Spleen (tissue), 11 donors: ENCODE measurements around the gene KCND3. TPM values are rescaled to one million over a fixed set of nuclear protein-coding genes. Genes with fewer than 3 reads are reported as not detected.

Source experiments
- DNase-seq: peaks from one replicate; pipeline ENCODE4 v3.0.0-alpha.2; 2020
- H3K27ac ChIP-seq, 8 donors: fragments of 200-600 bp; sonication (generic) in 7 of 8; 1 replicate in 4 of 8; 2 replicates in 4 of 8; pipeline versions ENCODE4 v1.5.0 to v1.8.0; 2016 to 2021; ENCODE audit warnings: inconsistent platforms in 4 of 8, mild to moderate bottlenecking in 4 of 8, moderate library complexity in 1 of 8
- H3K27me3 ChIP-seq, 7 donors: fragments of 200-600 bp; sonication (generic) in 6 of 7; replicated peaks in 1 of 7; 1 replicate in 4 of 7; 2 replicates in 3 of 7; pipeline versions ENCODE4 v1.5.0 to v1.8.0; 2016 to 2021; ENCODE audit warnings: inconsistent platforms in 3 of 7, mild to moderate bottlenecking in 1 of 7
- H3K36me3 ChIP-seq, 6 donors: fragments of 200-600 bp; sonication (generic) in 5 of 6; 1 replicate in 4 of 6; 2 replicates in 2 of 6; pipeline versions ENCODE4 v1.5.0 to v1.8.0; 2016 to 2021; ENCODE audit warnings: inconsistent platforms in 2 of 6
- H3K4me1 ChIP-seq, 6 donors: fragments of 200-600 bp; sonication (generic) in 5 of 6; 1 replicate in 3 of 6; 2 replicates in 3 of 6; pipeline versions ENCODE4 v1.5.0 to v1.8.0; 2016 to 2021; ENCODE audit warnings: inconsistent platforms in 3 of 6
- H3K4me3 ChIP-seq, 8 donors: fragments of 200-600 bp; sonication (generic) in 7 of 8; 1 replicate in 4 of 8; 2 replicates in 4 of 8; pipeline versions ENCODE4 v1.5.0 to v1.8.0; 2016 to 2021; ENCODE audit warnings: inconsistent platforms in 4 of 8, mild to moderate bottlenecking in 4 of 8, moderate library complexity in 2 of 8
- H3K9me3 ChIP-seq, 8 donors: fragments of 200-600 bp; sonication (generic) in 7 of 8; 1 replicate in 4 of 8; 2 replicates in 4 of 8; pipeline versions ENCODE4 v1.5.0 to v1.8.0; 2016 to 2021; ENCODE audit warnings: inconsistent platforms in 4 of 8
- CTCF ChIP-seq, 11 experiments: fragments of 200-600 bp in 7 of 11; fragments of 450-650 bp in 4 of 11; sonication (generic) in 4 of 11; IDR thresholded peaks in 8 of 11; conservative IDR thresholded peaks in 3 of 11; 1 replicate in 7 of 11; 2 replicates in 4 of 11; pipeline versions ENCODE4 v1.4.0 to v1.8.0; 2016 to 2021; ENCODE audit warnings: antibody characterized with exemption in 11 of 11, inconsistent platforms in 4 of 11, mild to moderate bottlenecking in 1 of 11
- POLR2A ChIP-seq, 3 donors: fragments of 450-650 bp; IDR thresholded peaks; one replicate each; pipeline ENCODE4 v1.5.1; 2017; ENCODE audit warnings: antibody characterized with exemption in 3 of 3, mild to moderate bottlenecking in 1 of 3
- POLR2AphosphoS5 ChIP-seq, 3 donors: sonication (generic); formaldehyde crosslinking; IDR thresholded peaks; one replicate each; pipeline ENCODE4 v1.5.1; 2017; ENCODE audit warnings: antibody characterized with exemption in 3 of 3
- WGBS, 5 donors: extraction: QIAGEN DNeasy Blood & Tissue Kit in 3 of 5; methylation state at CpG; one replicate each; pipeline versions ENCODE4 v1.1.5 to v1.1.7; 2013 to 2018; 5-methylcytosine and 5-hydroxymethylcytosine counted together
- intact Hi-C: fragments of 100-400 bp; cut with DNase I; formaldehyde crosslinking; loops from one replicate; pipeline ENCODE4 v1.15.0; 2023; ENCODE audit warnings: low total_unique reads
- polyA plus RNA-seq, 3 donors: library from polyadenylated mRNA; stranded (reverse); fragments of 200-250 nt; gene quantifications; one replicate each; pipeline ENCODE4 v1.2.1, GENCODE V29; 2013
- total RNA-seq, 7 donors: library from RNA; depleted of rRNA in 3 of 7; stranded (reverse); fragments of >200 nt in 3 of 7; fragmentation: NEBNext Ultra II Directional in 4 of 7; extraction: Animal tissue kit (Norgen Biotek cat#: 25700) in 4 of 7; gene quantifications; one replicate each; pipeline versions ENCODE4 v1.1.0 to v1.2.1, GENCODE V29; 2016 to 2021
- donor health status: healthy with polysubstance abuse.
- donor health status: DM: no; HTN: no; CAD: no; lungs with moderate emphysema.
- donor health status: DM: no; HTN: no; CAD: no.
- donor health status: Bipolar disorder and iron deficiency.
- donor health status: healthy.
- donor health status: DM: no; HTN: no; CAD: no.
- donor health status: DM: yes; HTN: yes; CAD: no.

Gene KCND3
- total and polyA plus RNA-seq, 10 donors, result 0.67 to 14.2 (median 8.6) TPM

DNA sequence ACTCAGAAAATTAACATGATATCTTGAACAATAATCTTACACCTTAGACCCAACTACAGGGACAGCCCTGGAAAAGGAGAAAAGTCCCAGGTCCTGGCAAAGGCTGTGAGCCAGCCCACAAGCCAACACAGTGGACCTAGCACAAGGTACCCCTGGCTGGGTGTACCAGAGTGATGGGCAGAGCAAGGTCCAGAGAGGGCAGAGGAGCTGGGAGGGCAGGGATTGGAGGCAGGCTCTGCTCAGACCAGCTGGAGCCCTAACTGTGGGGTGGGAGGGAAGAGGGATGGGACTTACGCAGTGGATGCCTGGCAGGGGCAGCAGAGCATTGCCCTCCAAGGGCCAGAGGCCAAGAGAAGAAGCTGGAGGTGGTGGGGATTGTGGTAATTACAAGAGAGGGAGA, 101.6 kb downstream of the KCND3 start:
- Histone ChIP-seq H3K4me3 (no peak overlapping the region), H3K4me1 (peaks cover 0 to 5% (median 0%) of the 10 kb centered on the region in 6 donors), H3K27ac (no peak overlapping the region), H3K27me3 (peaks cover 0 to 9% (median 0%) of the 10 kb centered on the region in 7 donors), H3K9me3 (no peaks in the 10 kb centered on the region), H3K36me3 (no peaks in the 10 kb centered on the region)
- intact Hi-C loops, result no loop called here
- DNase-seq, result no peak
- TF ChIP-seq POLR2A (IDR thresholded peaks at IDR 0.05) (no peak), POLR2AphosphoS5 (IDR thresholded peaks at IDR 0.05) (no peak), CTCF (IDR thresholded peaks at IDR 0.05 in 8 of 11, conservative IDR thresholded peaks at IDR 0.05 in 3 of 11) (no peak)
- 82 to 96% (median 86%) methylated on average over 1 of the region's 1 CpG for WGBS, 5 donors

DNA sequence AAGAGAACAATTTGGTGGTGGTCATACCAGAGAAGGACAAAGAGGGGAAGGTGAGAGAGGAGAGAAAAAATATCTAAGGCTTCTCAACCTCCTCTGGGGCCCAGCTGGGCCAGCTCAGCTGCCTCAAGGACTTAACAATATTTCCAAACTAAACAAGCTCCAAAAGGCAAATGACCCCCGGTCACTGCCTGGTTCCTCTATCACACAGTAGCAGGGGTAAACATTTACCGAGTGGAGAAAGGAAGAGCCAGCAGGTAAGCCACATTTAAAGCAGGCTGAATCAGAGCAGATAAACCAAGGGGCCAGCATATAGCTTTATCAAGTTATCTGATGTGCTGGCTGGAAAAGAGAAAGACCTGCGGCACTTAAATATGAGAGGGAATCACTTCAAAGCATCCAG, 102.1 kb downstream of the KCND3 start:
- Histone ChIP-seq H3K4me1 (peaks cover 0 to 7% (median 0%) of the 10 kb centered on the region in 6 donors), H3K36me3 (no peaks in the 10 kb centered on the region)
- intact Hi-C loops, result no loop called here

DNA sequence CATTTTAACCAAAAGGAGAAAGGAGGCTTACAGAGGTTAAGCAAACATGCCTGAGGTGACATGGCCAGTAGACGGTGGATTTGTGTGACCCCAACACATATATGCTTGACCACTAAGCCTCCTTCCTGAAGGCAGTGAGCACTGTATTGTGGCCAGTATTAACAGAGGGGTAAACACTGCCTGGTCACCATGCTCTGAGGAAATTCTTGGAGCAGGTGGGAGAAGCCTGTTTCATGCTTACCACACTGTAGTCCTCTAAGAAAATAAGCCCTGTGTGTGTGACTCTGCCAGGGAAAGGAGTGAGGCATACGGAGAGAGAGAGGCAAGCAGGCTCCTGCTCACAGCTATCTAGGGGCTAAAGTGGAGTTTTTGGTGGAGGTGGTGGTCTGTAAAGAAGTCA, 102.7 kb downstream of the KCND3 start:
- intact Hi-C loops, result no loop called here
- H3K4me3 ChIP-seq, result no peak overlapping the region
- H3K36me3 ChIP-seq, result no peaks in the 10 kb centered on the region
- WGBS, 5 donors, result 77 to 86% (median 83%) methylated on average over 2 of the region's 2 CpGs
- H3K27ac ChIP-seq, result no peak overlapping the region
- no peak for DNase-seq
- no peaks in the 10 kb centered on the region for H3K9me3 ChIP-seq
- TF ChIP-seq POLR2AphosphoS5 (IDR thresholded peaks at IDR 0.05) (no peak), POLR2A (IDR thresholded peaks at IDR 0.05) (no peak), CTCF (IDR thresholded peaks at IDR 0.05 in 8 of 11, conservative IDR thresholded peaks at IDR 0.05 in 3 of 11) (no peak)
- H3K27me3 ChIP-seq, result peaks cover 0 to 9% (median 0%) of the 10 kb centered on the region in 7 donors
- peaks cover 0 to 13% (median 2%) of the 10 kb centered on the region in 6 donors for H3K4me1 ChIP-seq

More for the DNA sequence above, 102.1 kb downstream of the KCND3 start:
- Histone ChIP-seq H3K27ac (no peak overlapping the region), H3K4me3 (no peak overlapping the region), H3K27me3 (peaks cover 0 to 9% (median 0%) of the 10 kb centered on the region in 7 donors), H3K9me3 (no peaks in the 10 kb centered on the region)
- DNase-seq, result no peak
- TF ChIP-seq POLR2A (IDR thresholded peaks at IDR 0.05), result no peak
- no peak for TF ChIP-seq POLR2AphosphoS5 (IDR thresholded peaks at IDR 0.05)
- TF ChIP-seq CTCF (IDR thresholded peaks at IDR 0.05 in 8 of 11, conservative IDR thresholded peaks at IDR 0.05 in 3 of 11), result no peak
- WGBS, 5 donors, result 78 to 88% (median 80%) methylated on average over 3 of the region's 3 CpGs

- 85 to 95% (median 88%) methylated on average over 8 of the region's 8 CpGs for WGBS, 5 donors
- Histone ChIP-seq H3K27me3 (peaks cover 0 to 19% (median 0%) of the 10 kb centered on the region in 7 donors), H3K27ac (no peak overlapping the region), H3K36me3 (no peaks in the 10 kb centered on the region), H3K9me3 (no peaks in the 10 kb centered on the region), H3K4me3 (no peak overlapping the region), H3K4me1 (peaks cover 6 to 30% (median 13%) of the 10 kb centered on the region in 6 donors)
- intact Hi-C loops, result no loop called here
- TF ChIP-seq POLR2AphosphoS5 (IDR thresholded peaks at IDR 0.05) (no peak), POLR2A (IDR thresholded peaks at IDR 0.05) (no peak), CTCF (IDR thresholded peaks at IDR 0.05 in 8 of 11, conservative IDR thresholded peaks at IDR 0.05 in 3 of 11) (no peak)
- DNase-seq, result no peak
These were observed 104.6 kb downstream of the KCND3 start for GRCh38 chr1:111884772-111885443.
